GM10847 (cell line): ENCODE data around the gene DAGLB.

Experiments
- POLR2A ChIP-seq: IDR thresholded peaks from 2 replicates; pipeline ENCODE4 v1.6.1; 2011; ENCODE audit not compliant: insufficient read length; ENCODE audit errors: extremely low read depth

DAGLB gene

DNA sequence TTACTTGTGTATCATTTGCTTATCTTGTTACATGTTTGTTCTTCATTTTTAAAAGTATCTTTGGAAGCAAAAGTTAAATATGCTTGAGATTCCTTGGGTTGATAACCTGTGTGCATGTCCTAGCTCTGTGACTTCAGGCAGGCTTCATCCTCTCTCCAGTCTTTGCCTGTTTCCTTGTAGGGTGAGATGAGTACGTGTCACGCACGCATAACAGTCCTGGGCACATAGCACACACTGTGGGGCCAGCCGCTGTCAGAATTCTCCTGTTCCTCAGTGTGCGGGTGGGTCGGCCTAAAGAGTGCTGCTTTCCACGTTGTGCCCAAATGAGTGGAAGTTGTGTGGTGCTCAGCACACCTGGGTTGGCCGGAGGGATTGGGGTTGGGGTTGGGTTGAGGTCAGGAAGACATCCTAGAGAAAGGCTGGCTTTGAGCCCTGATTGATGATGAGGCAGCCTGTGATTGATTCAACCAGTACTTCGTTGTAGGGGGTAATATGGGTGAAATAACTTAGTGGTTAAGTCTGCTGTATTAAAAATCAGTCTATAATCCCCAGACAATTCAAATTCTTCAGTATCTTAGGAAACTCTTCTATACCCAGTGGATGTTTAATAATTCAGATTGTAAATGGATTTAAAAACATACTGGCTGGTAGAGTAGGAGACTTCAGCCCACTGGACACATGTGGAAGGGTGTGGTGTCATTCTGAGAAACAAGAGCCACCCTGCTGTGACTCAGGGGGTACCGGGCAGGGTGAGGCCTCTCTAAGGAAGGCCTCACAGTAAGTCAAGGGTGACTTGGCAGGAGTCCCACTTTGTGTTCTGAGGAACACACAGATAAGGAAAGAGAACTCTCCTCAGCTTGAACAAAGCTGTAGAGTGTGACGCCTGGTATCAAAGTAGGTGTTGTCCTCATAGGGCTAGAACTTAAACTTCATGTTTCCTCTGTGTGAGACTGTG is 54.8 kb downstream of the DAGLB start:
- TF ChIP-seq POLR2A = no peak

DNA sequence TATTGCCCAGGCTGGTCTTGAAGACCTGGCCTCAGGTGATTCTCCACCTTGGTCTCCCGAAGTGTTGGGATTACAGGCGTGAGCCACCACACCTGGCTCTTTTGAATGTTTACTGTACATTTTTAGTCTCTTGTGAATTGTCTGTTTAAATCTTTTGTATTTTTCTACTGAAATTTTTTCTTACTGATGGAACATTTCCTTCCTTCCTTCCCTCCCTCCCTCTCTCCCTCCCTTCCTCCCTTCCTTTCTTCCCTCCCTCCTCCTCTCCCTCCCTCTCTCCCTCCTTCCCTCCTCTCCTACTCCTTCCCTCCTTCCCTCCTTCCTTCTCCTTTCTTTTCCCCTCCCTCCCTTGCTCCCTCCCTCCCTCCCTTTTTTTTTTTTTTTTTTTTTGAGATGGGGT is 58.0 kb downstream of the DAGLB start:
- TF ChIP-seq POLR2A = no peak

DNA sequence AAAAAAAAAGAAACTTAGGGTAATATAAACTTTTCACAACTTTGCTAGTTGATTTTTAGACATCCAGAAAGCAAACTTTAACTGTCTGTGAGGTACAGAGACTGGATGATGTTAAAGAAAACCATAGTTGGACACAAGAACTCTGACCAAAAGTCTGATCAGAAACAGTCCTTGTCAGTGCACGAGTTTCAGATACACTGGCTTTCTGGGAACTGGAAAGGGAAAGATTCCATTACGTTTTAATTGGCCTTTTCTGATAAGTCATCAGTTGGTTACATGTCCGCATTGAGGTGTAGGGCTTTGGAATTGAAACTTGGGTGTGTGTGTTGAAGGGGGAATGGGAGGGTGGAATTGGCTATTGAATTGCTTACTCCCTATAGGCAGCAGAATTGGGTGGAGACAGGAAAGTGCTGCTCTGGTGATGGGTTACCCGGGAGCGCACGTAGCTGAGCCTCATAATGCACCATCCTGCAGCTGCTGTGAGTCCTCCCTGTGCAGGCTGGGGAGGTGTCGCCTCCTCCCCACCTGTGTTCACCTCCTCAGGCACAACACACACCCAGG is 59.9 kb downstream of the DAGLB start:
- TF ChIP-seq POLR2A = no peak

DNA sequence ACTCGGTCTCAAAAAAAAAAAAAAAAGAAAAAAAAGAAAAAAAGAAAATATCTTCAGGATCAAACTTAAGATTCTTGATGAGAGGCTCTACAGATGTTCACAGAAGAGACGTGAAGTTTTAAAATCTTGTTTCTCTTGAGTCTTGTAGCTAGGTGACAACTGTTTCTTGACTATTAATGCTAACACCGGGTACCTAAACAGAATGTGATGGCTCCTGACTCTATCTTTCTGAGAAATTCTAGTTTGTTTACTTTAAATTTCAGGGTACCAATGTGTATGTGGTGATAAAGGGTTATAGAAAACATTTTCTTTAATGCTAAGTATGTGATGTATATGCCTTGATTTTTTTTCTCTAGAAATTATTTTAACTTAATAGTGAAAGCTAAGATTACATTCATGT is 61.0 kb downstream of the DAGLB start:
- no peak for TF ChIP-seq POLR2A

DNA sequence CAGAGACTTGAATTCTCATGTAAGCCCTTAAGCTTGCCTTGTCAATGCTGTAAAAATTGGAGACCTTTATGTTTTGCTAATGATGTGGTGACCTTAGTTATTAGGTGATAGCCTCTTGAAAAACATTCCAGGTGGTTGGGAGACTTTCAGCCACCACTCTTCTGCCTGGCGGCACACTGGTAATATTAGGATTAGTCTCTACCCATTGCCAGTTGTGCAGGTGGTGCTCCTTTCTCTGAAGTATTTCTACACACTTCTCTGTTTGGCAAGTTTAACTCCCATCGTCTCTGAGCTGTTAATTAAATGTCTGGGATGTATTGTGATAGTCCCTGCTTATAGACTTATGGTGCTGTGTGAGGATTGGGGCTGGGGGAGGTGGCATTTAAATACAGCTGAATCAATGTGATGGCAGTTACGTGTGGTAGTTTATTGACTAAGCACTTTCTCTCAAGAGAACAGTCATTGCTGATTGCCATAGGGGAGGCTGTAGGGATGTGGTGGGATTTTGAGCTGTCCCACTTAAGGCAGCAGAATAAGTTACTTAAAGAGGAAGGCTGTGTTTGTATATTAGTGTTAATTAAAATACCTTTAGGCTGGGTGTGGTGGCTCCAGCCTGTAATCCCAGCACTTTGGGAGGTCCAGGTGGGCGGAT is 61.7 kb downstream of the DAGLB start:
- TF ChIP-seq POLR2A = no peak

DNA sequence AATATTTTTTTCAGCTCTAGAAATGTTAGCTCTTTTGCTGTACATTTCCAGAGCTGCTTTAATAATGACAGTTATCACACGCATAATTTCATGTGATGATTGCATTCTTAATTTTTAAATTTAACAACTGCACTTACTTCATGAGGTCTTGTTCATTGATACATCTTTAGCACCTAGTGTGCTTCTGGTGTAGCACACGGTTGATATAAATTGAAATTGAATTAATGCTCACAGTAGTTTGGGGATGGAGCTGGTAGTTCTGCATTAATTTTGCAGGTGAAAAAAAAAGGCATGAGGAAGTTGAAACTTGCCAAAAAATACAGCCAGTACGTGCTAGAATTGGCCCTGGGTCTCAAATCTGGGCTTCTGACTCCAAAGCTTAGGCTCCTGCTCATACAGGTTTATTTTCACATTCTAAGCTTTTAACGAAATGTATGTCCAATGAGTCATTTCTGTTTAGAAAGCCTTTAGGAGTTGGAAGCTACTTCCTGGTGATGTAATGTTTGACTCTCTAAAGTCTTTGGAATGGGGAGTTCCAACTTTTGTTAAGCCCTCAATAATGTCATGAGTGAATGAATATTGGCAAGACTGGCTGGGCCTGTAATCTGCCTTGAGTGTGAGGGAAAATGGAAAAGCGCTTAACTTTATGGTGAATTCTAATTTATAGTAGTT is 62.5 kb downstream of the DAGLB start:
- no peak for TF ChIP-seq POLR2A

DNA sequence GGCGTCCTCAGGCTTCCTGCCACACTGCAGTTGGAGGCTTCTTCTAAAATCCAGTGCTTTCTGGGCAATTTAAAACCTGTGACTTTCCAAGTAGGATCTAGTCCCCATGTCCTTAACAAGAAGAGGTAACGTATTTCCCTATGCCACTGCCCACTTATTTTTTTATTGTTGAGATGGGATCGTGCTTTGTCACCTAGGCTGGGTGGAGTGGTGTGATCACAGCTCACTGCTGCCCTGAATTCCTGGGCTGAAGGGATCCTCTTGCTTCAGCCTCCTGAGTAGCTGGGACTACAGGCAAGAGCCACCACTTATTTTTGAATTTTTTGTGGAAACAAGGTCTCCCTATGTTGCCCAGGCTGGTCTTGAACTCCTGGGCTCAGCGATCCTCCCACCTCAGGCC is 63.4 kb downstream of the DAGLB start:
- no peak for TF ChIP-seq POLR2A

DNA sequence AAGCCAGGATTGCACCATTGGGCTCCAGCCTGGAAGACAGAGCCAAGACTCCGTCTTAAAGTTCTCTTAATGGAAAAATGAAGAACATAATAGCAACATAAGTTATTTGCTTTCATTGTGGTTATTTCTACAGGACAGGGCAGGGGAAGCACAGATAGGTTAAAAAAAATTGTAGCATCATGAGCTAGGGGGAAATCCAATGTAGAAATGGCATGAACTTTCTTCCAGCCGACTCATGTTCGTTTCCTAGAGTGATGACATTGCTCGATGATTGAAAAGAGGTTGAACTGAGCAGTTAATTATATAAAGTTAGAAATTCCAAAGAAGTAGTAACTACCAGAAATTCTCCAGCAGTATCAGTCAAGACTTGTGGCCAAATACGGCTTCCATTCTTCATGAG is 64.9 kb downstream of the DAGLB start:
- TF ChIP-seq POLR2A = no peak

DNA sequence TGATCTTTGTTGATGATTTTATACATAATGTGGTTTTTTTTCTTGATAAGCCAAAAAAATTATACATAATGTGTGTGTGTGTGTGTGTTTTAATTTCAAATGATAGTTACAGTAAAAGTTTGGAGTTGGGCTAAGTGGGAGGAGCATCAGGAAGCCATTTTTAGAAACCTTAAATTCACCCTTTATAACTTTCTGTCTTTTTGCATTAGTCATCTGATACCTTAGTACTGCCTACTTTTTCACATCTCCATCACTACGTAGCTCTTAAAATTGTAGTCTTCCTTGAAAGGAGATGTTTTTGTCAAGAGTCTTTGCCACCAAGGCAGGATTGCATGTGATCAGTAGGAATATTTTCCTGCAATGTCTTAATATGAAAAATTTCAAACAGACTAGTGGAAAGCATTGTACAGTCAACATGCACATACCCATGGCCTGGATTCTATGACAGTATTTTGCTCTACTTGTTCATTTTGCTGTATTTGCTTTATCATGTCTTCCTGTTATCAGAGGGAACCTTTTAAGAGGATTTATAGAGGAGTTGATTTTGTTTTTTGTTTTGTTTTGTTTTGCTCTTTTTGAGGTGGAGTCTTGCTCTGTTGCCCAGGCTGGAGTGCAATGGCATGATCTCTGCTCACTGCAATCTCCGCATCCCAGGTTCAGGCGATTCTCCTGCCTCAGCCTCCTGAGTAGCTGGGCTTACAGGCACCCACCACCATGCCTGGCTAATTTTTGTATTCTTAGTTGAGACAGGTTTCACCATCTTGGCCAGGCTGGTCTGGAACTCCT is 67.3 kb downstream of the DAGLB start:
- no peak for TF ChIP-seq POLR2A

DNA sequence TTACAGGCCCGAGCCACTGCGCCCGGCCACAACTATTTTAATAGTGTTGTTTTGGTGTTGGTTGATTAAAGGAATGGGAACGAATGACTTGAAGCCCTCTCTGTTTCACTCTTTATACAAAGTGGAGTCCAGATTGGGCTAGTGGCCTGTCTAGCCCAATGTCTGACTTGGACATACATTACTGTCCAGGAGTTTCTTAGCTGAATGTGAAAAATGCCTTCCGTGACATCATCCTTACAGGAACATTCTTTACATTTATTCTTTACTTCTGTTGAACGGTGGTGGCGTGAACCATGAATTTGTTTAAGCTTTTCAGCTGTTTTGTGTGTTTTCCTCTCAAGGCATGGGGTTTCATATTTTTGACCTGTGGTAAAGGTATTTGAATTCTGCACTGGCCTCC is 67.9 kb downstream of the DAGLB start:
- no peak for TF ChIP-seq POLR2A

DNA sequence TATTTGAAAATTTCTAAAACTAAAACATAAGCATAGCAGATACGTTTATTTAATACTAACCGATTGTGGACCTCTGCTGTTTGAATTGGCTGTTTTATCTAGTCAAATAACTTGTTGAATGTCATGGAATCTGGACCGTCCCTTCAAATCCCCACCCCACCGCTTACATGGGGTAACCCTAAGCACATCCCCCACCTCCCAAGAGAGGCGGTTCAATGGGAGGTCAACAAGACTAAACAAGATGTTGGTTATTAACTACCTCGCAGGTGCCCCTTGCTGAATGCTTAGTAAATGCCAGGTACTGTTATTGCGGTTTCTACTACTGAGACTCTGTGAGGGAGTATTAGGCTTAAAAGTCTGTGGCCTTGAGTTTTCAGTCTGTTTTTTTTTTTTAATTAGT is 70.9 kb downstream of the DAGLB start:
- TF ChIP-seq POLR2A = no peak

DNA sequence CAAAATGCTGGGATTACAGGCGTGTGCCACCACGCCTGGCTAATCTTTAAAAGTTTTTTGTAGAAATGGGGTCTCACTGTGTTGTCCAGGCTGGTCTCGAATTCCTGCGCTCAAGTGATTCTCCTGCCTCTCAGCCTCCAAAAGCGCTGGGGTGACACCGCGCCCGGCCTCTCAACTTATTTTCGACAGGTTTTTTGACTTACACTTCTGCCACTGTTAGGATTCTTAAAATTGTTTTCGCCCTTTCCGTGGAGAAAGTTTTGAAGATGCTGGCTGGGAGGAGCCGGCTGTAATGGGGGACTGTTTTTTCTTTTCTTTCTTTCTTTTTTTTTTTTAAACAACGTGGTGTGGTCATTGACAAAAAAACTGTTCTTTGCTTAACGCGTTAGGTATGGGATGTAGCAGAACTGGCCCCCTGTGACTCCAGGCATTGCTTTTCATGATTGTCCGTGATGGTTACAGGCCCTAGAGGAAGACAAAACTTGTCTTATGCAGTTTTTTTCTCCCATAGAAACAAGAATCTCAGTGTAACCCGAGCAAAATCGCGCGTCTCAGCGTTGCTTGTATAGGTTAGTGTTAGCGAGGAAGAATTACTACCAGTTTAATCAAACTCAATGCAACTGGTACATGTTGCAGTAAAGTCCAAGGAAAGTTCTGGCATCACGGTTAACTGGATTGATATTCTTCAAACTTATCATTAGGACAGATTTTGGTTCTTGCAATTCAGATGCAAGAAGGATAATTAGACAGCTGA is 72.2 kb downstream of the DAGLB start:
- TF ChIP-seq POLR2A = no peak

DNA sequence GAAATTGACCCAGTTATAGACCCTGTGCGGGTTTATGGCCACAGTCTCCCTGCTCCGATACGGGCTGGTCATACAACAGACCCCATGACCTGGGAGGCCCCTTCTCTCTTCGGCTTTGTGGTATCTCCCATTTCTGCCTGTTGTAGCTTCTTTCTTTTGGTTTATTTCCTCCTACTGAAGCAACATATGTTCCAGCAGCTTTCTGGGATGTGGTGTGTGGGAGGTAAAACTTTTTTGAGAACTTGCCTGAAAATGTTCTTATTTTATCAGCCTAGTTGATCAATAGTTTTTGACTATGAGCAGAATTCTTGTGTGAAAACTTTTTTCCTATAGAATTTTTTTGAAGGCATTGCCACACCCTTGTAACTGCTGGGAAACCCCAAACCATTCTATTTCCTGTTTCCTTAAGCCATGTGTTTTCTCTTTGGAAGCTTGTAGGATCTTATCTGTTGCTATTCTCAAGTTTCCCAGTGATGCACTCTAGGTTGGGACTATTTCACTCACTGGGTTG is 80.0 kb downstream of the DAGLB start:
- no peak for TF ChIP-seq POLR2A

DNA sequence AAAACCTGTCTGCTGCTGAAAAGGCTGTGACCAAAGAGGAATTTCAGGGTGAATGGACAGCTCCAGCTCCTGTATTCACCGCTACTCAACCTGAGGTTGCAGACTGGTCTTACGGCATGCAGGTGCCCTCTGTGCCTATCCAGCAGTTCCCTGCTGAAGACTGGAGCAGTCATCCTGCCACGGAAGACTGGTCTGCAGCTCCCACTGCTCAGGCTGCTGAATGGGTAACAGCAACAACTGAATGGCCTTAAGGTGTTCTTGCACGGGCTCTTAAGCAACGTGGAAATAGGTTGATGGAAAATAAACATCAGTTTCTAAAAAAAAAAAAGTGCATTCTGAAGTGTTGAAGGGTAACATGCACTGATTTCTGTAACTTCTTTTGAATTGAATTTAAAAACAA is 82.3 kb downstream of the DAGLB start:
- TF ChIP-seq POLR2A = no peak
